NCI-H510A treated with DMSO at 0.1 percent for 48 hours (cell line): ENCODE measurements around the gene GM2A.
"Not testable (repeated sequence)": the region's sequence is repeated elsewhere in the genome, so short reads cannot be mapped to it uniquely, and the experiment has no call there.

Source experiments
- DNase-seq: peaks from one replicate; lab custom pipeline; 2025; lab: John Stamatoyannopoulos, UW

The GM2A gene

DNA sequence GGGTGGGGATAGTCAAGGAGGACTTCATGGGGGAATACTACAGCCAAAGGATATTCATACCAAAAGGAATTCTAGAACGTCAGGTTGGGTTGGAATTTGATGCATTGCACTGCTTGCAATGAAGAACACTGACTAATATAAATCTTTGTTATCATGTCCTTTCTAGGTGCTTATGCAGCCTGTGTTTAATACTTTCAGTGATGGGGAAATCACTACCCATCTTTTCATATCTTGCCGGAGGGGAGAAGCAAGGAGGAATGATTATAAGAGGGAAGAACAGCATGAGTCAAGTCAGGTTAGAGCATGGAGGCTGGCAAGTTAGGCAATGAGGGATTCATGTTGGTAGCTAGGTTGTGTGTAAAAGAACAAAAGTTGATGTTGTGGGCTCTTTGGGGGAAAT lies 24.0 kb upstream of the GM2A start:
- no peak for DNase-seq

DNA sequence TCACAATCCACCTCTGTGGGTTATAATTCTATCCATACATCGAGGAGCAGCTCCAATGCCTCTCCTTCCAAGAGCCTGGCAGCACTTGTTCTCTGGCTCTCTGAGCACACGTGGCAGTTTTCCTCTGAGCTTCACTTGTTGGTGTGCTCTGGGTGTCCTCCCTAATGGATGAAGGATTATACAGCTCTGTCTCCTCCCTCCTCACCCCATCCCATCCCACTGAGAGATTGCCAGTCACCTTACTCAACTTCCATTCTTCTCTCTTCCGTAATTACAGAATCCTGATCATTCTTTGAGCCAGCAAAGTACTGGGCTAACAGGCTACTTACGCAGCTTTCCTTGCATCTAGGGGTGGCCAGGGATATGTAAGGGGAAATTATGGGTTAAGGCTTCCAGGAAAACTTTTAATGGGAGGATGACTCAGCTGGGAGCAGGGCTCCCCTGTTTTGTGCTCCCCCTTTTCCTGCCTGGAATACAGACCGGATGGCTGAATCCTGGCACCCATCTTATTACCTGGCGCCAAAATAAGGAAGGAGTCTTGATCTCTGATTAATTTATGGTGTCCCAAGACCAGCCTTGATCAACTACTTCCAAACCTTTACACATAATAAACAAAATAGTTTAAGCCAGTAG lies 22.8 kb upstream of the GM2A start:
- no peak for DNase-seq

DNA sequence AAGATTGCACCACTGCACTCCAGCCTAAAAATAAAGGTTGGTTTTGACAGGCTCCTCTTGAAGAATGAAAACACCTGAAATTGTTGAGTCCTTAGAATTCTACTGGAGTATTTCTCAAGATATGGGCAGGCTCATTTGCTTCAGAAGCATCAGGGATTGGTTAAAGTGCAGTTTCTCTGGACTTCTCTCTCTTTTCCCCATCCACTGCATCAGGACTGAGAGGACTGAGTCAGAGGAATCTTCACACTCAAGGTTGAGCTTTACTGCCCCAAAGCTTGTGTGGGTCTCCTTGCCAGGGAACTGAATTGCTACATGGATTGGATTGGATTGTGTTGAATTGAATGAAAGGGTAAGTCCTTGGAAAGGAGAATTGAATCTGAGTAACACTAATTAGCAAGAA lies 21.6 kb upstream of the GM2A start:
- DNase-seq, result no peak

DNA sequence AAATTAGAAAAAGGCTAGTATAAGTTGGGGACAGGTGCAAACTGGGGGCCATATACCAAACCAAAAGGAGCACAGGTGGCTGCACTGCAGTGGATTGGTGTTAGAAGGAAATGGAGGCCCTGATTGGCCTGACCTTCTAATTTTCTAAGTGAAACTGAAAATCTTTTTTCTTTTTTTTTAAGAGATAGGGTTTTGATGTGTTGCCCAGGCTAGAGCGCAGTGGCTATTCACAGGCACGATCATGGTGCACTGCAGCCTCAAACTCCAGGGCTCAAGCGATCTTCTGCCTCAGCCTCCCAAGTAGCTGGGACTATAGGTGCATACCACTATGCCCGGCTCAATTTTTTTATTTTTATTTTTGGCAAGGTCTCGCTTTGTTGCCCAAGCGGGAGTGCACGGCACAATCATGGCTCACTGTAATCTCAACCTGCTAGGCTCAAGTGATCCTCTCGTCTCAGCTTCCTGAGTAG lies 19.3 kb upstream of the GM2A start:
- no peak for DNase-seq

DNA sequence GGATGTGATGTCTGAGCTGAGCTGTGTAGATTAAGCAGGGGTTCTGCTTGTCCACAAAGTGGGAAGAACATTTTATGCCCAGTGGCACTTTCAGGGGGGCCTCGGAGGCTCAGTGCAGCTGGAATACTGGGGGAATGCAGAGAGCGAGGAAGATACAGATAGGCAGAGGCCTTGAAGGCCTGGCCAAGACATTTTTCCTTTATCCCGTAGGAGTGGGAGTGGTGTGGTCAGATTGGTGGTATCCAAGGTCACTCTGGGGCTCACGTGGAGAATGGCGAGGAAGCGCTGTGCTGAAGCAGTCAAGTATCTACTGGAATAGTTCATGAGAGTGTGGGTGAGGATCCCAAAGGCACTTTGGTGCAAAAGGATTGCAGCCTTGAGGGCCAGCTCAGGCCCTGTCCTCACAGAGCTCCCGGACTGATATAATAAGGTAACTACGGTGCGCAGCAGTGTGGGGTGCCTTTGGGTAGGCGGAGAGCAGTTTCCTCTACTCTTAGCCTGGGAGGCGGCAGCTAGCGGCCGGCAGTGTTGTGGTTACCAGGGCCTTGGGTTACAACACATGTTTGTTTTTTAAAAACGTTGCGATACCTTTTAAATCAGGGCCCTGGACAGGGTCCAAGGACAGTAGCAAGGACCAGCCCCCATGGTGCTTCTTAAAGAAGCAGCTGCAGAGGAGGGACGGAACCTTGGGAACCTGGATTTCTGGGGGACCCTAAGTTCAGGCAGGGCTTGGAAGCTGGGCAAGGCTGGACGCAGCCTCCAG lies 18.3 kb upstream of the GM2A start:
- DNase-seq, result no peak

DNA sequence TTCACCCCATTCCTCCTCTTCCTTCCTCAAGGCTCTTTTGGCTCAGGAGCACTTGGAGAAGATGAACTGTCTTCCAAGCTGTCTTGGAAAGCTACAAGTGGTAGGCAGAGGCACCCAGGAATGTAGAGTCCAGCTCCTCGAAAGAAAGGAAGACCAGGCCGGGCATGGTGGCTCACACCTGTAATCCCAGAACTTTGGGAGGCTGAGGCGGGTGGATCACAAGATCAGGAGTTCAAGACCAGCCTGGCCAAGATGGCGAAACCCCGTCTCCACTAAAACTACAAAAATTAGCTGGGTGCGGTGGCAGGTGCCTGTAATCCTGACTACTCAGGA lies 17.8 kb upstream of the GM2A start:
- DNase-seq, result not testable (repeated sequence)

DNA sequence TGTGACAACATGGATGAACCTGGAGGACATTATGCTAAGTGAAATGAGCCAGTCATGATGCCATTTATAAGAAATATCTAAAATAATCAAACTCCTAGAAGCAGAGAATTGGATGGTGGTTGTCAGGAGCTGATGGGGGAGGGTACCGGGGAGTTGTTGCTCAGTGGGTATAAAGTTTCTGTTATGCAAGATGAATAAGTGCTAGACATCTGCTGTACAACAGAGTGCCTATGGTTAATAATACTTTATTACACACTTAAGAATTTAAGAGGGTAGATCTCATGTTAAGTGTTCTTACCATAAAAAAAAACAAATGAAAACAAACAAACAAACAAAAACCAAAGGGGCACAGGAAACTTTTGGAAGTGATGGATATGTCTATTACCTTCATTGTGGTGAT lies 16.1 kb upstream of the GM2A start:
- peak; percentile 4 for DNase-seq

DNA sequence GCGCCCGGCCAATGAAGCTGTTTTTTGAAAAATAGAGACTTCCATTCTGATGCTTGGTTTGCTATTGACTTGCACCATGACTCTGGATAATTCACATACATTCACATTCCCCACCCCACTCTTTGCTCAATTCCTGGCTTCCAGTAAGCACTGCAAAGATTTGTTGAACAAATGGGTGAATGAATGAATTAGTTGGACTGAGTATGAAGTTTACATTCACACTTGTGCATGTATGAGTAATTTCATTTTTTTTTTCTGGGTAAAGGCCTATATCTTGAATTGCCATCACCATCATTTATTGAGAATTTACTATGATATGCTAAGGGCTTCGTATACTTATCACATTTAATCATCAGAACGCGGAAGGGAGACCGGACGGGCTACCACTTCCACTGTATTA lies 15.3 kb upstream of the GM2A start:
- DNase-seq, result no peak

DNA sequence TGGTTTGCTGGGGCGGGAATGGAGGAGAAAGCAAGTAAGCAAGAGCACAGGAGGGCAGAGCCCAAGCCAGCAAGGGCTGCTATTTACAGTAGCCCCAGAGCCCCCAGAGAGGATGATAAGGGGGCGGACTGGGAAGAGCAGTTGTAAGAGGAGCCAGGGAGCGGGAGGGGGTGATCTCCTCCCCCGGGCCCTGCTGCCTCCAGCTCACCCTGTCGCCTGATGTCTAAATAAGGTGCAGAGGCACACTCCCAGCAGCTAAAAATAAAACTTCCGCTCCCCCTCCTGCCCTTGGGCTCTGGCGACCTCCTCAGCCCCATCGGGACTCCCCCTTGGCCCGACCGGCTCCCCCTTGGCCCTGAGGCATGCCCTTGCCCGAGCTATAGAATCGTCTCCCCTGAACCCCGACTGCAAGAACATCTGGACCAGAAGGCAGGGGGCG lies 14.7 kb upstream of the GM2A start:
- no peak for DNase-seq

DNA sequence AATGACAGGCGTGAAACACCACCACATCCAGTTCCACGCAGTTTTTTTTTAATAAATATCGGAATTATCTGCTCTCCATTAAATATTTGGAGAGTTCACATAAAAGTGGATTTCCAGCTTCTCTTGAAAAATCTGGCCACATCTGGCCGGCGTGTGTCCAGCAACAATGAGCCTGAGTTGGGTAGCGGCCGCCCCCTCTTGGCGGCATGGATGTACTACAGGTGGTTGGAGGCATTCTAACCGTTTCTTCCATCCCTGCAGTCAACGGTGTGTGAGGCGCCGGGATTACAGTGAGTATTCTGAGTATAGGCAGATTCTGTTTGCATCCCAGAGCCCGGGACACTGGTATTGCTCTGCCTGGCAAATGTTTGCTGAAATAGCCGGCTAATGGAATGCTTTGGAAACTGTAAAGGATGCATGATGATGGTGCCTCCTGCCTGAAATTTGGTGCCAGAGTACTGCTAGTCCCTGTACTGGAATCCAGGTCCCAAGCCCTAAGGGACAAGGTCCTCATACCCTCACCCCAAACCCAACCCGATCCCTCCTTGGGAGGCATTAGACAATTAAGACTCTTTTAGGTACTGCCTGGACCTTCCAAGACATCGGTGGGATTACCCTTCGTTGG lies 13.6 kb upstream of the GM2A start:
- peak; percentile 6 for DNase-seq

DNA sequence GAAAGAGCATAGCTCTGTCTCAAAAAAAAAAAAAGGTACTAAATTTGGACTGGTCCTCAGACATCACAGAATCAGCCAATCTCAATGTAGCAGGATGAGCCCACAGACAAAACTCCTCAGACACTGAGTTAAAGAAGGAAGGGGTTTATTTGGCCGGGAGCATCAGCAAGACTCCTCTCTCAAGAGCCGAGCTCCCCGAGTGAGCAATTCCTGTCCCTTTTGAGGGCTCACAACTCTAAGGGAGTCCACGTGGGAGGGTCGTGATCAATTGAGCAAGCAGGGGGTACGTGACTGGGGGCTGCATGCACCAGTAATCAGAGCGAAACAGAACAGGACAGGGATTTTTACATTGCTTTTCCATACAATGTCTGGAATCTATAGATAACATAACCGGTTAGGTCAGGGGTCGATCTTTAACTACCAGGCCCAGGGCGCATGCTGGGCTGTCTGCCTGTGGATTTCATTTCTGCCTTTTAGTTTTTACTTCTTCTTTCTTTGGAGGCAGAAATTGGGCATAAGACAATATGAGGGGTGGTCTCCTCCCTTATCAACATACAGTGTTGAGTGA lies 12.6 kb upstream of the GM2A start:
- DNase-seq, result not testable (repeated sequence)

DNA sequence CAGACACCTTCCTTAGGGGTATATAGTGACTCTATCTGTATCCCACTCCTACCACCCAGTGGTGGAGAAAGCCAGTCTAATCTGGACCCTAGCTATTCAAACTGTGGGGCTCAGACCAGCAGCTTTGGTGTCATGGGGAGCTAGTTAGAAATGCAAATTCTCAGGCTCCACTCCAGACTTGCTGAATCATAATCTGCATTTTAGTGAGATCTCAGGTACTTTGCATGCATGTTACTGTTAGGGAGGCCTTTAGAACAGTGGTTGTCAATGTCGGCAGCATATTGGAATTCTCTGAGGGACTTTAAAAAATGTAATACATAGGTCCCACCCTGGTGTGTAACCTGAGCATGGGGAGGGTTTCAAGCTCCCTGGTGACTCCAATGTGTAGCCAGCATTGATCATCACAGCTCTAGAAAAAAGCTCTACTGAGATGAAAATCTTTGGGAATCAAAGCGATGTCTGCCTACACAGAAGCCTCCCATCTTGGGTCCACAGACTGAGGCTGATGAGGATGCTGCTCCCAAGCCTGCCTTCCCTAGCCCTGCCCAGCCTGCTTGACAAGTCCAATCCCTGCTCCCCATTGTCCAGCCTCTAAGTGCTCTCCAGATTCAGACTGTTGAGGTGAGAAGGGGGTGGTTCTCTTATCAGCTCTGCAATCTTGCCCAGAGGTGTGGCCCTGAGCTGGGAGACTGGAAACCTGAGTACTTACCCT lies 11.9 kb upstream of the GM2A start:
- peak; percentile 93 for DNase-seq

DNA sequence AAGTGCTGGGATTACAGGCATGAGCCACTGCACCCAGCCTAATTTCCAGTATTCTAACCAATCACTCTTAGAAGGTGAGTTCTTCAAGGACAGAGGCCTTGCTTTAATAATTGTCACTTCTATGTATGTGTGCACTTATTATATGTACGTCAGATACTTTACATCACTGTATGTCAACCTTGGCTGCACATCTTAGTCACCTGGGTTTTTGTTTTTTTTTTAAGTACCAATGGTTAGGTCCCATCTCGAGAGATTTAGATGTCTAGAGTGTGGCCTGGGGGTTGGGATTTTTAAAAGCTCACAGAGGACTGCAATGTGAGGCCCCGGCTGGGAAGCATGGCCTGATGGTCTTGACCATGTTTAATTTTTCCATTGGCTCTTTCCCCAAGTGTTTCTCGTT lies 9.9 kb upstream of the GM2A start:
- DNase-seq, result no peak

DNA sequence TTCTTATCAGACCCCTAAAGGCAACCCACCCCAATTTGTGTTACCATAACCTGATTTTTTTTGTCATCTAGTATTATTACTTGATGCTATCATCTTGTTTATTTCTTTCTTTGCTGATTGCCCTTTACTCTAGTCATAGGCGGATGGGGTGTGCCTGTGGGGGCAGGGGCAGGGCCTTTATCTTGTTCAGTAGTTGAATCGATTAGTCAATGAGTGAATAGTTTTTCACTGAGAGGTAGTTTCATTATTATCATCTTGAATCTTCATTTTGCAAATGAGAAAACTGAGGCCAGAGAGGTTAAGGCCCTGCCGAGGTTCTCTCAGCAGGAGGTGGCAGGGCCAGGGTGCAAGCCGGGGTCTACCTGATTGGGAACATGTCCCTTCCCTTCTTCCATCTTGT lies 9.4 kb upstream of the GM2A start:
- no peak for DNase-seq

DNA sequence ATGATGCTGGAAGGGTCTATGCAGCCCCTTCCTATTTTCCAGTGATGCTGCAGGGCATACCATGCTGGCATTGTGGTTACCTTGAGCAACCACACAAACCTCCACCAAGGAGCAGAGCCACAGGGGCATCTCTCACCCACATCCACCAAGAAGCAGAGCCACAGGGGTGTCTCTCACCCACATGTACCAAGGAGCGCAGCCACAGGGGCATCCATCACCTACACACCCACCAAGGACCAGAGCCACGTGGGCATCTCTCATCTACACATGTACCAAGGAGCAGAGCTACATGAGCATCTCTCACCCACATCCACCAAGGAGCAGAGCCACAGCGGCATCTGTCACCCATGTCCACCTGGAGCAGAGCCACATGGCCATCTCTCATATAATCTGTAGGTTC lies 8.8 kb upstream of the GM2A start:
- DNase-seq, result no peak

DNA sequence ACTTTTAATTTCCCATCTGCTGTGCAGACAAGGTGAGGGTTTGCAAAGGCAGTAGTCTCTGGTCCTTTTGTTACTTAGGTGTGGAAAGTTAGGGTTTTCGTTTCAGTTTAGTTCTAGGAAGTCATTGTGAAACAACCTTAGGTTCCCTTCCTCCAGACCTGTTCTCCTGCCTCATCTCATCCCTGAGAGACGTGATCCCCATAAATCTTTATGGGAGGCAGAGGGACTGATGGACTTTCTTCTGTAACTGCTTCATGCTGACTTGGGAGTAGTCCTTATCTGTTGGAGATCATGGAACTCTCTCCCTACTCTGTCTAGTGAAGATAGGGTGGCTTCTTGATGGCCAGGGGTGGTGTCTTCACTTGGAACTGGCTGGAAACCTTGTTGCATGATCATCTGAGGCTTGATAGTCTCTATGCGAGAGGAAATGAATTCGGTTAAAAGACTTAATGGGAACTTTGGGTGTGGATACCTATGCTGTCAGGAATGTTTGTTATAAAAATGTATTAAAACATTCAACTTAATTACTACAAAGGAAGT lies 7.2 kb upstream of the GM2A start:
- DNase-seq, result no peak

DNA sequence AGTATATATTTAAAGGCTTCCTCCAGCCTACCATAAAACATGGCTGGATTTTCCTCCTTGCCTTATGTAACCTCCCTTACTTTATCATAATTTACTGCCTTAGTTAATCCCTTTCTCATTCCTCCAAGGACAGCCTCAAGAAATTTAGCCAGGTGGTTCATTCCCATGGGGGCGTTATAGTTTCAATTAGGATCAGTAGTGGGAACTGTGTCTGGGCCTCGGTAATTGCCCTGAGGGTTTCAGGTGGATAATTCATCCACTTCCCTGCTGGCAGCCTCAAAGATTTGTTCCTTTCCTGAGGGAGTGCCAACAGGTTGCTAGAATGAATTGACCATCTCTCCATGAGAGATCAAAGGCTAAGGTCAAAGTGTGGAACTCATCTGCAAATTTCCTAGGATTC lies 4.3 kb upstream of the GM2A start:
- DNase-seq, result no peak

DNA sequence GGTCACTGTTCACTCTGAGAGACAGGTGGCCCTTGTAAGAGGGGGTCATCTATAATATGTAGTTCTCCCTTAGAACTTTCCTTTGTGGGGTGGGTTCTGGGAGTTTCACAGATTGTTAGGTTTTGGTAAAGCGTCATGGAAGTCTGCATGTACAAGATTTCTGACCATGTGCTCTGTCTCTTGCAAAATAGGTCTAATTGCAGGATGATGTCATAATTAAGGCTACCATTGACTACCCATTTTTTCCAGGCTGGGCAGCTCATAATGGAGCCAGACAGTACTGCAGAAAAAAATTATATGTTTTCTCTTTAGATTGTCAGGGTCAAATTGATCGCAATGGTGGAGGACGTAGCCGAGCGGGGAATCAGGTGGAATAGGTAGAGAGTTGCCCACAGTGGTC lies 3.7 kb upstream of the GM2A start:
- DNase-seq, result no peak

DNA sequence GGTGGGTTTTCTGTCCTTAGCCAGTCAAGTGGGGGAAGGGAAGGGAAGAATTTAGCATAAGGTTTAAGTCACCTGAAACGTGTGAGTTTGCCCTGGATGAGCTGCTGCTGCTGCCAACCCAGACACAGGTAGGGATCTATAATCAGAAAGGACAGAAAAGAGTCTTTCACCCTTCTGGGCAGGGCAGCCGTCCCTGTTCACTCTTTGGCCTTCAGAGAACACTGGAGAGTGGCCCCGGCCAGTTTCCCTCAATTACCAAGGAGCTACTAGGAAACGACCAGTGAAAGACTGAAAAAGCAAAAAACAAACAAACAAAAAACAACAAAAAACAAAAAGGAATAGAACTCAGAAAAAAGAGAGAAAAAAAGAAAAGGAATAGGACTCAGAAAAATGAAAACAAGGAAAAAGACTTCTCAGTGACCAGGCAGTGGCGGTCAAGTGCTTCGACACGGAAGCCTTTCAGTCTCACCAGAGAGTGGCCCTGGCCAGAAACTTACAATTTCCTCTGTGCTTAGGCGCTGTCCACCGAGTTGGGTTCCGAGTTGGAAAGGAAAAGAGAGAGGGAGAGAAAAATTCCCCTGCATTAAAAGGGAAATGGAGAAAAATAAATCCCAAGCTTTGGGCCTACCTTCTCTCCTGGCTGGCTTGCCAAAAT lies 2.5 kb upstream of the GM2A start:
- DNase-seq, result no peak

DNA sequence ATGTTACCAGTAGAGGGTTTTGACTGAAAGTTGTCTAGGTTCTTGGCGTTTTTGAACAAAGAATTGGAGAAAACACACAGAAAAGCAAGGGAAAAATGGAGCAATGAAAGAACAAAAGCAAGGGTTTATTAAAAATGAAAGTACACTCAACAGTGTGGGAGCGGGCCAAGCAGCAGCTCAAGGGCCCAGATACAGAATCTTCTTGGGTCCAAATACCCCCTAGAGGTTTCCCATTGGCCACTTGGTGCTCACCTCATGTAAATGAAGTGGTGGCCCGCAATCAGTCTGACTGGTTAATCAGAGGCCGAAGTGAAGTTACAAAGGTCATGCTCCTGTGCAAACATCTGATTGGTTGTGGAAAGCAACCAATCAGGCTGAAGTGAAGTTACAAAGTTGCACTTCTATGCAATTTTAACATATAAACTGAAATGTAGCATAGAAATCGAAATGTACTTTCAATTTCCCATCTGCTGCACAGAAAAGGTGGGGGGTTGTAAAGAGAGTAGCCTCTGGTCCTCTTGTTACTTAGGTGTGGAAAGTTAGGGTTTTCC lies 1.9 kb upstream of the GM2A start:
- no peak for DNase-seq

DNA sequence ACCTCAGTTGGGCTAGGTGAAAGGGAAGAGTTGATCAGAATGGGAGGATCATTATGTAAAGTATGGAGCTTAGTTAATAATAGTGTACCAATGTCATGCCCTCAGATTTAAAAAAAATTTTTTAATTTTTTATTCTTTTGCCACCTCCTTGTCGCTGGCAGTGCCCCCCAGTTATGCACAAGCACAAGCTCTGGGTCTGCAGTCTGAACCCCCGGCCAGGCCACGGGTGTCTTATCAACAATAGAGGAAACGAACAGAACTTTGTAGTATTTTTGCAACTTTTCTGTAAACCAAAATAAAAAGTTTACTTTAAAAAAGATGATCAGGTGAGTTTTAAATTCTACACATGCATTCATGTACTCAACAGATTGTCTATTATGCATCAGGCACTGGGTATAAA lies 1.4 kb upstream of the GM2A start:
- DNase-seq, result no peak

DNA sequence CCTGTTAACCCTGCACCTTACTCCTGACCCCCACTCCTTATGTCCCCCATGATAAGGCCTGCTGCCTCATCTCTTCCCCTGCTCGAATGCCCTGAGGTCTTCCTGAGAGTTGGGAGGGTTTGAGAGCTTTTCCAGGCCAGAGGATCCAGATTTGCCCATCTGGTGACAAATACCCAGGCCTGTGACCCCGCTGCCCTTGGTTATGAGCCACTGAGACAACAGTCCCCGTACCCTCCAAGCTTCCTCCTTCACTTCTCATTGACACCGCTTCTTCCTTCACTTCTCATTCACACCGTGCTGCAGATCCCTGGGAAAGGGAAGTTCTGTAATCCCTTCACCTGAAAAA lies 593 bp downstream of the GM2A start:
- no peak for DNase-seq
